Cardiac muscle cell (in vitro differentiated cells and primary cell): ENCODE results near the gene MYO9B. TPM values are rescaled to one million over a fixed set of nuclear protein-coding genes. Genes with fewer than 3 reads are reported as not detected.
"Not testable (repeated sequence)": the region's sequence is repeated elsewhere in the genome, so short reads cannot be mapped to it uniquely, and the experiment has no call there.

ENCODE experiments used
- DNase-seq, 2 donors: peaks; one replicate each; pipeline versions ENCODE4 v3.0.0 to v3.0.0-alpha.2; 2010 to 2017; ENCODE audit warnings: low read depth in 1 of 2, low spot score in 1 of 2
- H3K27ac ChIP-seq: fragments of 200-600 bp; sonication (generic); 2 replicates; pipeline ENCODE4 v1.5.1; 2016
- H3K27me3 ChIP-seq: fragments of 200-600 bp; sonication (generic); 2 replicates; pipeline ENCODE4 v1.6.0; 2016; ENCODE audit warnings: control low read depth
- H3K36me3 ChIP-seq: fragments of 200-600 bp; sonication (generic); 2 replicates; pipeline ENCODE4 v1.5.1; 2016; ENCODE audit warnings: control low read depth
- H3K4me1 ChIP-seq: fragments of 200-600 bp; sonication (generic); 2 replicates; pipeline ENCODE4 v1.8.1; 2017; ENCODE audit warnings: low read depth, mild to moderate bottlenecking, mixed run types
- H3K4me3 ChIP-seq: fragments of 200-600 bp; sonication (generic); 2 replicates; pipeline ENCODE4 v1.5.1; 2016; ENCODE audit warnings: mild to moderate bottlenecking
- H3K9me3 ChIP-seq: fragments of 200-600 bp; sonication (generic); 2 replicates; pipeline ENCODE4 v1.5.1; 2017; ENCODE audit warnings: low read depth, mild to moderate bottlenecking, control low read depth
- polyA plus RNA-seq: library from polyadenylated mRNA; unstranded; fragments of >200 nt; fragmentation: Nextera tagmentation; extraction: Ambion mirVana; gene quantifications from 2 replicates; pipeline ENCODE4 v1.2.1, GENCODE V29; 2016
- total RNA-seq: library from RNA; depleted of rRNA; stranded (reverse); fragments of >200 nt; gene quantifications from 2 replicates; pipeline ENCODE4 v1.2.3, GENCODE V29; 2016
- TF ChIP-seq, protein P1 (sequence below): IDR thresholded peaks from 2 replicates; pipeline ENCODE4 v1.5.1; 2012; ENCODE audit warnings: low read depth, mild to moderate bottlenecking, low read length

MYO9B gene
- total and polyA plus RNA-seq, 2 experiments from 2014 or later: 17.7 to 47.9 TPM

DNA sequence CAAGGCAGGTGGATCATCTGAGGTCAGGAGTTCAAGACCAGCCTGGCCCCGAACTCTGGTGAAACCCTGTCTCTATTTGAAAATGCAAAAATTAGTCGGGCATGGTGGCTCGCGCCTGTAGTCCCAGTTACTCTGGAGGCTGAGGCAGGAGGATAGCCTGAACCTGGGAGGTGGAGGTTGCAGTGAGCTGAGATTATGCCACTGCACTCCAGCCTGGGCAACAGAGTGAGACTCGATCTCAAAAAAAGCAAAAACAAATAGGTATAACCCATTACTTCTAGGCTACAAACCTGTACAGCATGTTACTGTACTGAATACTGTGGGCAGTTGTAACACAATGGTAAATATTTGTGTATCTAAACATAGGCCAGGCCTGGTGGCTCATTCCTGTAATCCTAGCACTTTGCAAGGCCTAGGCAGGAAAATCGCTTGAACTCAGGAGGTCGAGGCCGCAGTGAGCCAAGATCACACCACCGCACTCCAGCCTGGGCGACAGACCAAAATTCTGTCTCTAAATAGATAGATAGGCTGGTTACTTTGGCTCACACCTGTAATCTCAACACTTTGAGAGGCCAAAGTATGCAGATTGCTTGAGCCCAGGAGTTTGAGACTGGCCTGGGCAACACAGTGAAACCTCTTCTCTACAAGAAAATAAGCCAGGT is 63.5 kb downstream of the MYO9B start:
- H3K9me3 ChIP-seq: no peaks in the 10 kb centered on the region
- H3K36me3 ChIP-seq: no peaks in the 10 kb centered on the region
- H3K27me3 ChIP-seq: no peaks in the 10 kb centered on the region
- H3K4me3 ChIP-seq: no peak overlapping the region
- peak overlapping the region; percentile 65 for H3K27ac ChIP-seq
- TF ChIP-seq, protein P1, sequence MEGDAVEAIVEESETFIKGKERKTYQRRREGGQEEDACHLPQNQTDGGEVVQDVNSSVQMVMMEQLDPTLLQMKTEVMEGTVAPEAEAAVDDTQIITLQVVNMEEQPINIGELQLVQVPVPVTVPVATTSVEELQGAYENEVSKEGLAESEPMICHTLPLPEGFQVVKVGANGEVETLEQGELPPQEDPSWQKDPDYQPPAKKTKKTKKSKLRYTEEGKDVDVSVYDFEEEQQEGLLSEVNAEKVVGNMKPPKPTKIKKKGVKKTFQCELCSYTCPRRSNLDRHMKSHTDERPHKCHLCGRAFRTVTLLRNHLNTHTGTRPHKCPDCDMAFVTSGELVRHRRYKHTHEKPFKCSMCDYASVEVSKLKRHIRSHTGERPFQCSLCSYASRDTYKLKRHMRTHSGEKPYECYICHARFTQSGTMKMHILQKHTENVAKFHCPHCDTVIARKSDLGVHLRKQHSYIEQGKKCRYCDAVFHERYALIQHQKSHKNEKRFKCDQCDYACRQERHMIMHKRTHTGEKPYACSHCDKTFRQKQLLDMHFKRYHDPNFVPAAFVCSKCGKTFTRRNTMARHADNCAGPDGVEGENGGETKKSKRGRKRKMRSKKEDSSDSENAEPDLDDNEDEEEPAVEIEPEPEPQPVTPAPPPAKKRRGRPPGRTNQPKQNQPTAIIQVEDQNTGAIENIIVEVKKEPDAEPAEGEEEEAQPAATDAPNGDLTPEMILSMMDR: no peak
- peaks cover 17% of the 10 kb centered on the region for H3K4me1 ChIP-seq
- no peak for DNase-seq

DNA sequence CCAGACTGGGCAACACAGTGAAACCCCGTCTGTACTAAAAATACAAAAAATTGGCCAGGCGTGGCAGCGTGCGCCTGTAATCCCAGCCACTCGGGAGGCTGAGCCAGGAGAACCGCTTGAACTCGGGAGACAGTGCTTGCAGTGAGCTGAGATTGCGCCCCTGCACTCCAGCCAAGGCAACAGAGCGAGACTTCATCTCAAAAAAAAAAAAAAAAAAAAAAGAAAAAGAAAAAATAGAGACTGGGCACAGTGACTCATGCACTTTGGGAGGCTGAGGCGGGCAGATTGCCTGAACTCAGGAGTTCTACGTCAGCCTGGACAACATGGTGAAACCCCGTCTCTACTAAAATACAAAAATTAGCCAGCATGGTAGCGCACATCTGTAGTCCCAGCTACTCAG is 69.2 kb downstream of the MYO9B start:
- not testable (repeated sequence) for H3K27me3 ChIP-seq, H3K36me3 ChIP-seq, H3K4me3 ChIP-seq, H3K4me1 ChIP-seq, H3K9me3 ChIP-seq, H3K27ac ChIP-seq
- peak in 1 of 2 donors; percentile 74 for DNase-seq

DNA sequence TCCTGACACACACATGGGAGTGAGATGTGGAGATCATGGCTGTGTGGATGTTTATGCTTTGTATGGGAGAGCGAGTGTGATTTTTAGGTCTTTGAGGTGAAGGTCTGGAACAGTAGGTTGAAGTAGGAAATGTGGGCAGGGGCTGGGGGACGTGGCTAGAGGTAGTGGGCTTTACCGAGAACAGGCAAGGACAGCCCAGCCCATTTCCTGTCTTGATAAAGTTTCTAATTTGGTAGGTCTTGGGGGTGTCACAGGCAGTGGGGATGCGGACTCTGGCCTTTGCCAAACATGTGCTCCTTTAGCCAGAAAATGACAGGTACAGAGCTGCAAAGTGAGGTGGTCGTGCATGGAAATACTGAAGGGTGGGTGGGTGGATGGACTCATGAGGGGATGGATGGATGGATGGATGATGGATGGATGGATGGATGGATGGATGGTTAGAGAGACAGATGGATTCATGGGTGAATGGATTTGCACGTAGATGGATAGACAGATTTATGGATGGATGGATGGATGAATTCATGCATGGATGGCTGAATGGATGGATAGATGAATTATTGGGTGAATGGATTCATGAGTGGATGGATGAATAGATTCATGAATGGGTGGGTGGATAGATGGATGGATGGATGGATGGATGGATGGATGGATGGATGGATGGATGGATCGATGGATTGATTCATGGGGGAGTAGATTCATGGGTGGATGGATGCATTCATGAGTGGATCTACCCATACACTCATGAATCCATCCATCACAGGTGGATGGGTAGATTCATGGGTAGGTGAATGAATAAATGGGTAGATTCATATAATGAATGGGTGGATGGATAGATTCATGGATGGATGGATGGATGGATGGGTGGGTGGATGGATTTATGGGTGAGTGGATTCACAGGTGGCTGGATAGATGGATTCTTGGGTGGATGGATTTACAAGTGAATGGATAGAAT is 70.2 kb downstream of the MYO9B start:
- TF ChIP-seq, protein P1: no peak

DNA sequence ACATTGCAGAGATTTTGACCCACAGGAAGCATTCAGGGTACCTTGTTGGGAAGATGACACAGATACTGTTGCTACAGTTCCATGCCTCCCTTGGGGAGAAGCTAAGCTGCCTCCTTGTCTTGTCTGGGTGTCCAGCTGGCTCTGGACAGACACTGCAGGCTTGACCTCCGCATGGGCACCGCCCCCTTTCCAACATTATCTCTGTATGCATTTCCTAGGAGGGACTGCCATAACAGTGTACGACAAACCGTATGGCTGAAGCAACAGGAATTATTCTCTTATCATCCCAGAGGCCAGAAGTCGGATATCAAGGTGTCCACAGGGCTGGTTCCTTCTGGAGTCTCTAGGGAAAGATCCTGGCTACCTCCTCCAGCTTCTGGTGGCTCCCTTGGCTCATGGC is 72.6 kb downstream of the MYO9B start:
- Histone ChIP-seq H3K27me3 (no peaks in the 10 kb centered on the region), H3K36me3 (no peaks in the 10 kb centered on the region), H3K27ac (no peak overlapping the region), H3K4me3 (no peak overlapping the region), H3K4me1 (no peaks in the 10 kb centered on the region), H3K9me3 (no peaks in the 10 kb centered on the region)
- TF ChIP-seq, protein P1: no peak
- DNase-seq: no peak

More for the DNA sequence above, 70.2 kb downstream of the MYO9B start:
- no peaks in the 10 kb centered on the region for H3K36me3 ChIP-seq
- no peak overlapping the region for H3K4me3 ChIP-seq
- H3K27me3 ChIP-seq: no peaks in the 10 kb centered on the region
- H3K4me1 ChIP-seq: no peaks in the 10 kb centered on the region
- H3K27ac ChIP-seq: no peak overlapping the region
- no peak for DNase-seq
- H3K9me3 ChIP-seq: no peaks in the 10 kb centered on the region

DNA sequence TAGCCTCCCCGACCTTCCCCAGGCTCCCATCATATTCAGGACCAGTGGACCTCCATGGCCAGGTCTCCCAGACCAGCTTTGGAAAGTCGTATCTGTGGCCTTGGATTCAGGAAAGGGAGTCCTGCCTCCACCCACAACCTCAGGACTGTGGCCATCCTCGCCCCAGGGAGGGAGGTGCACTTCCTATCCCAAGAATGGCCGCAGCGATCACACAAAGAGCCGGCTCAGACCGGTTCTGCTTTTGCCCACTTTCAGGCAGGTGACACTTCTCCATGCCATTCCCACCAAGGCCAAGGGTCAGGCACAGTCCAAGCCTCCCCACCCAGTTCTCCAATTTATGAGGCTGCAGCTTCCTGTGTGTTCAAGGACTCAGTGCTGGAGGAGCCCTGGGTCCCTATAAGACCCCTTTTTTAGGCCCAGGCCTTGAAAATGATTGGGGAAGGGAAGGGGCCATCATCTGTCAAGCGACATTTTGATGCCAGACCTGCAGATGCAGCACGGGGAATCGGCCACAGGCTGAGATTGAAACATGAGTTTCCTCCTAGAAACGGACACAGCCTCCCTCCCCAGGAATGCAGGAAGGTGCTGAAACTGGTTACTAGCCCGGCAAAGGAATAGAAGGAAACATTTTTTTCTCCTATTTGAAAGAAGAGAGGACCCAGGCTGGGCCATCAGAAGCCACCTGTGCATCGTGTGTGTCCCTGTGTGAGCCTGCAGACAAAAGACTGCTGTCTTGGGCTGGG is 74.0 kb downstream of the MYO9B start:
- TF ChIP-seq, protein P1: no peak
- Histone ChIP-seq H3K27me3 (no peaks in the 10 kb centered on the region), H3K4me1 (no peaks in the 10 kb centered on the region), H3K9me3 (no peaks in the 10 kb centered on the region), H3K27ac (no peak overlapping the region), H3K36me3 (peaks cover 10% of the 10 kb centered on the region), H3K4me3 (no peak overlapping the region)
- no peak for DNase-seq
